GM21723 (cell line): ENCODE measurements around the gene ARMH3.

Source experiments
- ATAC-seq: cut with Tn5 transposase; IDR thresholded peaks from one replicate; pipeline ENCODE4 v1.9.1; 2021; ENCODE audit warnings: mild to moderate bottlenecking, moderate library complexity; ENCODE audit not compliant: unreplicated experiment

ARMH3 gene

GRCh38 chr10:101816376-101816775, 239.6 kb downstream of the ARMH3 start:
- no peak for ATAC-seq

GRCh38 chr10:101814466-101815071, 241.4 kb downstream of the ARMH3 start:
- peak; percentile 22 for ATAC-seq

GRCh38 chr10:101812606-101813005, 243.4 kb downstream of the ARMH3 start:
- no peak for ATAC-seq

- no peak for ATAC-seq
Measured at GRCh38 chr10:101807158-101807557, 248.8 kb downstream of the ARMH3 start.

GRCh38 chr10:101803511-101803910, 252.5 kb downstream of the ARMH3 start:
- ATAC-seq = no peak

GRCh38 chr10:101797403-101798059, 258.4 kb downstream of the ARMH3 start:
- no peak for ATAC-seq
